Upper lobe of left lung (tissue), 6 donors: ENCODE measurements around the gene CDC42BPA. TPM values are rescaled to one million over a fixed set of nuclear protein-coding genes. Genes with fewer than 3 reads are reported as not detected.

Experiments
- ATAC-seq, 2 donors: fragments of 200-7000 bp; cut with Tn5 transposase; one replicate each; pipeline ENCODE4 v1.9.1; 2022; ENCODE audit warnings: mild to moderate bottlenecking in 2 of 2, moderate library complexity in 2 of 2; ENCODE audit not compliant: low FRiP score in 2 of 2
- DNase-seq, 2 donors: peaks; one replicate each; pipeline ENCODE4 v3.0.0-alpha.2; 2019 to 2020
- H3K27ac ChIP-seq, 4 donors: fragments of 200-600 bp; sonication (generic); one replicate each; pipeline ENCODE4 v1.5.1; 2016 to 2019
- H3K27me3 ChIP-seq, 4 donors: fragments of 200-600 bp; sonication (generic); one replicate each; pipeline ENCODE4 v1.5.1; 2017 to 2019
- H3K36me3 ChIP-seq, 4 donors: fragments of 200-600 bp; sonication (generic); one replicate each; pipeline ENCODE4 v1.5.1; 2016 to 2019
- H3K4me1 ChIP-seq, 4 donors: fragments of 200-600 bp; sonication (generic); one replicate each; pipeline ENCODE4 v1.5.1; 2018 to 2019
- H3K4me3 ChIP-seq, 4 donors: fragments of 200-600 bp; sonication (generic); one replicate each; pipeline ENCODE4 v1.5.1; 2017 to 2019; ENCODE audit warnings: mild to moderate bottlenecking in 2 of 4, moderate library complexity in 1 of 4
- H3K9me3 ChIP-seq, 4 donors: fragments of 200-600 bp; sonication (generic); one replicate each; pipeline ENCODE4 v1.5.1; 2018 to 2019
- EP300 ChIP-seq, 4 donors: sonication (generic); formaldehyde crosslinking; IDR thresholded peaks; one replicate each; pipeline ENCODE4 v1.5.1; 2017; ENCODE audit warnings: antibody characterized with exemption in 4 of 4, control low read depth in 2 of 4
- POLR2A ChIP-seq, 4 donors: fragments of 450-650 bp; IDR thresholded peaks; one replicate each; pipeline ENCODE4 v1.5.1; 2016 to 2017; ENCODE audit warnings: antibody characterized with exemption in 4 of 4, mild to moderate bottlenecking in 2 of 4
- POLR2AphosphoS5 ChIP-seq, 2 donors: sonication (generic); formaldehyde crosslinking; IDR thresholded peaks; one replicate each; pipeline ENCODE4 v1.5.1; 2017; ENCODE audit warnings: antibody characterized with exemption in 2 of 2
- WGBS, 2 donors: methylation state at CpG; one replicate each; pipeline ENCODE4 v1.1.5; 2017 to 2018; 5-methylcytosine and 5-hydroxymethylcytosine counted together
- total RNA-seq, 6 donors: library from RNA; depleted of rRNA in 4 of 6; stranded (reverse); fragments of >200 nt in 4 of 6; gene quantifications; one replicate each; pipeline versions ENCODE4 v1.1.0 to v1.2.1, GENCODE V29; 2016 to 2021
- TF ChIP-seq, protein P1 (sequence below), 6 experiments: fragments of 450-650 bp in 4 of 6; fragments of 200-600 bp in 2 of 6; sonication (generic) in 2 of 6; IDR thresholded peaks; one replicate each; pipeline ENCODE4 v1.5.1; 2016 to 2019; ENCODE audit warnings: antibody characterized with exemption in 6 of 6
- donor health status: DM: no; HTN: no; CAD: no; lungs with moderate emphysema.
- donor health status: DM: no; HTN: yes; CAD: no; lungs with severe emphysema.

The CDC42BPA gene
- total RNA-seq, 6 donors from 2014 or later = 27.8 to 76.1 (median 33.1) TPM

DNA sequence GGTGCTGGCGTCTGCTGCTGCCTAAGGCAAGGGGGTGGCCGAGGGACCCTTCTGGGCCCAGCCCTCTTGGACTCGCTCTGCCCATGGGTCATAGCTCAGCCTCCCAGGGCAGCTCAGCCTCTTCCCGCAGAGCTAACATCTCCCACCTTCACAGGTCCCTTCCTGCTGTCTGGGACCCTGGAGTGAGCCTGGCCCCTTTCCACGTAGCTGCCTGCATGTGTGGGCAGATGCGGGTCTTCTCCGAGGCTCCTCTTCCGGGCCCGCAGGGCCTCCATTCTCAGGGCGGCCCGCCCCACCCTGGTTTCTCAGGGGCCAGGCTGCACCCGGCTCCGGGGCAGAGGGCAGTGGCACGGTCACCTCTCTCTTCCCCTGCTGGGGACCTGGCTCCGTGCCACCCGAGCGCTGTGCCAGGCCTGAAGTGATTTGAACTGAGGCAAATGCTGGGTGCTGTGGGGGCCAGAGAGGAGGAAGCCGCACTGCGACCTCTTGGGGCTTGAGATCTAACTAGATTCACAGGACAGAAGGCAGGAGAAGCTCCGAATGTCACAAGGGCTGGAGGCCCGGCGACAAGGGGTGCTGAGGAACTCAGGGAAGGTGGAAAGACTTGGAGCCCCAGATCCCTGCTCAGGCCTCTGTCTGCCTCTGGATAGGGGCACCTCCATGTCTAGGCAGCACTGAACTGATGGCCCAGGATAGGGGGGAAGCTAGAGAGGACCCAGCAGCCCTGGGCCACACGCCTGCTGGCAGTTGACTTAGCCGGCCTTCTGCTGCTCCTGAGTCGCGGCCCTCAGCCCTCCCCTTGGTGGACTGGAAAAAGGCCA is 337.5 kb downstream of the CDC42BPA start:
- TF ChIP-seq EP300 (IDR thresholded peaks at IDR 0.05) (no peak), POLR2A (IDR thresholded peaks at IDR 0.05) (no peak), POLR2AphosphoS5 (IDR thresholded peaks at IDR 0.05) (no peak)
- TF ChIP-seq, protein P1, sequence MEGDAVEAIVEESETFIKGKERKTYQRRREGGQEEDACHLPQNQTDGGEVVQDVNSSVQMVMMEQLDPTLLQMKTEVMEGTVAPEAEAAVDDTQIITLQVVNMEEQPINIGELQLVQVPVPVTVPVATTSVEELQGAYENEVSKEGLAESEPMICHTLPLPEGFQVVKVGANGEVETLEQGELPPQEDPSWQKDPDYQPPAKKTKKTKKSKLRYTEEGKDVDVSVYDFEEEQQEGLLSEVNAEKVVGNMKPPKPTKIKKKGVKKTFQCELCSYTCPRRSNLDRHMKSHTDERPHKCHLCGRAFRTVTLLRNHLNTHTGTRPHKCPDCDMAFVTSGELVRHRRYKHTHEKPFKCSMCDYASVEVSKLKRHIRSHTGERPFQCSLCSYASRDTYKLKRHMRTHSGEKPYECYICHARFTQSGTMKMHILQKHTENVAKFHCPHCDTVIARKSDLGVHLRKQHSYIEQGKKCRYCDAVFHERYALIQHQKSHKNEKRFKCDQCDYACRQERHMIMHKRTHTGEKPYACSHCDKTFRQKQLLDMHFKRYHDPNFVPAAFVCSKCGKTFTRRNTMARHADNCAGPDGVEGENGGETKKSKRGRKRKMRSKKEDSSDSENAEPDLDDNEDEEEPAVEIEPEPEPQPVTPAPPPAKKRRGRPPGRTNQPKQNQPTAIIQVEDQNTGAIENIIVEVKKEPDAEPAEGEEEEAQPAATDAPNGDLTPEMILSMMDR (IDR thresholded peaks at IDR 0.05) = no peak
- peaks cover 4 to 54% (median 28%) of the 10 kb centered on the region in 4 donors for H3K36me3 ChIP-seq
- H3K4me1 ChIP-seq = peaks cover 0 to 8% (median 0%) of the 10 kb centered on the region in 4 donors
- H3K4me3 ChIP-seq = no peak overlapping the region
- peak; percentile 52 to 87 for DNase-seq
- ATAC-seq = no peak
- WGBS, 2 donors = 80 to 96% methylated on average over 9 to 23 of the region's 26 CpGs
- H3K27me3 ChIP-seq = no peaks in the 10 kb centered on the region
- H3K27ac ChIP-seq = no peak overlapping the region
- no peaks in the 10 kb centered on the region for H3K9me3 ChIP-seq

DNA sequence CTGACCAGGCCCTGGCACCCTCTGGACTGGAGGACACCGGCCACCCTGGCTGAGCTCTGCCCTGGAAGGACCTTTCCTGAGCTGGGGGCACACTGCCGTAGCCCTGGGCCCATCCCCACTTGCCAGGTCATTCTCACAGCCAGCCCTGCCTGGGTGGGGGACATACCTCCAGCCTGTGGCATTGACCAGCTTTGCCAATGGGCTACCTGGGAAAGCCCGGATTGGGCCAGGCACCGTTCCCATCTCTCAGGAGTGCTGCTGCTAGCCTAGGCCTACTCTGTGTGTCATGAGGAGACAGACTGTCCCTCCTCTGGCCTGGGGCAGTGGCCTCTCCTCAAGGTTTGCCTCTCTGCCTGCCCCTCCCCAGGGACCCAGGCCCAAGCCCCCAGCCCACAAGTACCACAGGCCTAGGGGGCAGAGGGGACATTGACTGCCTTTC is 338.2 kb downstream of the CDC42BPA start:
- Histone ChIP-seq H3K27ac (no peak overlapping the region), H3K4me3 (no peak overlapping the region), H3K4me1 (peaks cover under 1 to 10% (median 3%) of the 10 kb centered on the region in 4 donors), H3K9me3 (no peaks in the 10 kb centered on the region), H3K36me3 (peaks cover 4 to 47% (median 25%) of the 10 kb centered on the region in 4 donors), H3K27me3 (no peaks in the 10 kb centered on the region)
- TF ChIP-seq, protein P1 (IDR thresholded peaks at IDR 0.05) = no peak
- TF ChIP-seq POLR2A (IDR thresholded peaks at IDR 0.05) (no peak), POLR2AphosphoS5 (IDR thresholded peaks at IDR 0.05) (no peak), EP300 (IDR thresholded peaks at IDR 0.05) (no peak)
- 90% methylated on average over 2 of the region's 4 CpGs; no CpG with 5 or more reads in 1 of the 2 donors for WGBS, 2 donors
- ATAC-seq = no peak
- peak in 1 of 2 donors; percentile 61 for DNase-seq

DNA sequence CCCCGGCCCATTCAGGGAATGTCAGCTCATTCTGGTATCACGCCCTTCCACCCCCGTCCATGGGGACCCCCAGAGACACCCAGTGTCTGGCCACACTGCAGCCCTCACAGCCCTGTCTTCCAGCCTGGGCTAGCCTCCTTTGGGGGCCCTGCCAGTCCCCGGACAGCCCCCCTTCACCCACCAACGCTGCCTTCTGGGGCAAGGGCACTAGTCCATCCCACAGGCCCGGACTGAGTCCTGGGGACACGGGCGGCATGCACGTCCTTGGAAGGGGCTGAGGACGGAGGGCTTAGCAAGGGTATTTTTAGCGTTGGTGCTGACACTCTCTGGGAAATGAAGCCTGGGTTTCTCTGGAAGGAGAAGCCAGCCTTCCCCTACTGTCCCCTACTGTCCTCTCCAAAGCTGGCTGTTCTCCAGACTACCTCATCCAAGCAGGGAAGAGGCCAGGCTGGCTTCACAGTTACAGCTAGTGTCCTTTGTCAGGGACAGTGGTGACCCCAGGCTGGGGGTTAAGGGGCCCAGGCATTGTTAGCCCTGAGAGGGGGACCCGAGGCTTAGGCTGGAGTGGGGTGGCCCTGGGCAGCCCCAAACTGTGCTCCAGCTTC is 338.7 kb downstream of the CDC42BPA start:
- Histone ChIP-seq H3K27me3 (no peaks in the 10 kb centered on the region), H3K4me3 (no peak overlapping the region), H3K27ac (no peak overlapping the region), H3K9me3 (no peaks in the 10 kb centered on the region), H3K4me1 (peaks cover 5 to 15% (median 8%) of the 10 kb centered on the region in 4 donors), H3K36me3 (peaks cover 3 to 42% (median 23%) of the 10 kb centered on the region in 4 donors)
- 84 to 87% methylated on average over 3 to 11 of the region's 12 CpGs for WGBS, 2 donors
- ATAC-seq = no peak
- DNase-seq = peak in 1 of 2 donors; percentile 51
- no peak for TF ChIP-seq POLR2A (IDR thresholded peaks at IDR 0.05)
- TF ChIP-seq, protein P1 (IDR thresholded peaks at IDR 0.05) = no peak
- no peak for TF ChIP-seq POLR2AphosphoS5 (IDR thresholded peaks at IDR 0.05)
- TF ChIP-seq EP300 (IDR thresholded peaks at IDR 0.05) = no peak

- Histone ChIP-seq H3K9me3 (no peaks in the 10 kb centered on the region), H3K27me3 (no peaks in the 10 kb centered on the region), H3K36me3 (peaks cover 0 to 37% (median 21%) of the 10 kb centered on the region in 4 donors), H3K4me1 (peaks cover 10 to 20% (median 12%) of the 10 kb centered on the region in 4 donors), H3K4me3 (no peak overlapping the region), H3K27ac (no peak overlapping the region)
- 69 to 90% methylated on average over 4 to 15 of the region's 15 CpGs for WGBS, 2 donors
- no peak for ATAC-seq
- TF ChIP-seq POLR2A (IDR thresholded peaks at IDR 0.05) = no peak
- TF ChIP-seq, protein P1 (IDR thresholded peaks at IDR 0.05) = no peak
- DNase-seq = peak in 1 of 2 donors; percentile 73
Observed at GRCh38 chr1:226979115-226979516, 339.2 kb downstream of the CDC42BPA start.
